NT2/D1 (cell line): ENCODE data around the gene HSPG2.

Source experiments
- SUZ12 ChIP-seq: IDR thresholded peaks from 2 replicates; pipeline ENCODE4 v1.6.1; 2011; ENCODE audit not compliant: insufficient read length, insufficient read depth; ENCODE audit errors: extremely low read depth
- YY1 ChIP-seq: IDR thresholded peaks from 2 replicates; pipeline ENCODE4 v1.6.1; 2011; ENCODE audit not compliant: insufficient read length, insufficient read depth
- ZNF274 ChIP-seq: IDR thresholded peaks from 2 replicates; pipeline ENCODE4 v1.6.1; 2011; ENCODE audit warnings: mild to moderate bottlenecking, low read depth, low read length

DNA sequence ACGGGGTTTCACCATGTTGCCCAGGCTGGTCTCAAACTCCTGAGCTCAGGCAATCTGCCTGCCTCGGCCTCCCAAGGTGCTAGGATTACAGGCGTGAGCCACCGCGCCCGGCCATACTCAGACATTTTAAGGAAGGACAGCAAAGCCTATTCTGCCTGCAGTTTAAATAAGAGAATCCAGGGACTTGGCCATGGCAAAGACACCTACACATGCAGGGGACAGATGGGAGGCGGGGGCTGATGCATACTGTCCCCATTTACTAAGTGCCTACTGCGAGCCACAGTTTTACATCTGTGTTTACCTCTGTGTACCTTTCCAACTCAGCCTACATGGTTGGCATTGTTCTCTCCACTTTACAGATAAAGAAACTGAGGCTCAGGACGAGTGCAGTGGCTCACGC, 99.6 kb downstream of the HSPG2 start:
- no peak for TF ChIP-seq SUZ12
- TF ChIP-seq ZNF274 = no peak
- no peak for TF ChIP-seq YY1
